Erythroblast (primary cell): ENCODE measurements around the gene BCAM.

Experiments
- GATA1 ChIP-seq: IDR thresholded peaks from 2 replicates; pipeline ENCODE4 v1.6.1; 2011; ENCODE audit warnings: low read depth, mild to moderate bottlenecking, control low read depth, low read length, moderate library complexity
- POLR2A ChIP-seq: IDR thresholded peaks from 2 replicates; pipeline ENCODE4 v1.6.1; 2011; ENCODE audit warnings: mild to moderate bottlenecking, low read length

GRCh38 chr19:44824761-44825160 lies 15.9 kb downstream of the BCAM start:
- TF ChIP-seq POLR2A: no peak
- no peak for TF ChIP-seq GATA1
